MCF 10A (cell line): ENCODE measurements around the gene CPVL. TPM values are rescaled to one million over a fixed set of nuclear protein-coding genes. Genes with fewer than 3 reads are reported as not detected.

Experiments
- BruUV-seq: library from RNA; stranded (reverse); fragments of 400-500 nt; replicated peaks from 2 replicates; lab custom pipeline; 2021; lab: Mats Ljungman, UMichigan
- CTCF ChIA-PET: fragments of 300-600 bp; sonication (Branson Sonifier 250); formaldehyde crosslinking; extraction: SDS; loops from one replicate; lab custom pipeline; 2021; ENCODE audit warnings: antibody characterized with exemption, inconsistent platforms; lab: Yijun Ruan, JAX
- POLR2A ChIA-PET: fragments of 300-600, 350-650 bp; sonication (Branson Sonifier 250); formaldehyde crosslinking; extraction: SDS; loops from one replicate; lab custom pipeline; 2020; ENCODE audit warnings: antibody characterized with exemption, inconsistent platforms; lab: Yijun Ruan, JAX
- DNase-seq: peaks from one replicate; pipeline ENCODE4 v3.0.0-alpha.2; 2018; ENCODE audit not compliant: unreplicated experiment
- H3K27ac Mint-ChIP-seq: one replicate; pipeline ENCODE4 v1.8.0; 2022; ENCODE audit warnings: mild to moderate bottlenecking, low read depth, mixed read lengths; ENCODE audit not compliant: unreplicated experiment
- H3K27me3 Mint-ChIP-seq: one replicate; pipeline ENCODE4 v1.8.0; 2022; ENCODE audit warnings: mixed read lengths; ENCODE audit not compliant: insufficient read depth, unreplicated experiment
- H3K36me3 Mint-ChIP-seq: one replicate; pipeline ENCODE4 v1.8.0; 2022; ENCODE audit warnings: mild to moderate bottlenecking, moderate library complexity, mixed read lengths; ENCODE audit not compliant: insufficient read depth, unreplicated experiment
- H3K4me1 Mint-ChIP-seq: one replicate; pipeline ENCODE4 v1.8.0; 2022; ENCODE audit warnings: mixed read lengths; ENCODE audit not compliant: insufficient read depth, unreplicated experiment
- H3K4me3 Mint-ChIP-seq: one replicate; pipeline ENCODE4 v1.8.0; 2022; ENCODE audit warnings: mild to moderate bottlenecking, moderate library complexity, mixed read lengths; ENCODE audit not compliant: unreplicated experiment
- H3K9me3 Mint-ChIP-seq: one replicate; pipeline ENCODE4 v1.8.0; 2022; ENCODE audit warnings: mixed read lengths; ENCODE audit not compliant: unreplicated experiment
- CTCF ChIP-seq: fragments of 200-600 bp; IDR thresholded peaks from one replicate; pipeline ENCODE4 v1.8.0; 2022; ENCODE audit warnings: antibody characterized with exemption, mild to moderate bottlenecking; ENCODE audit not compliant: unreplicated experiment
- intact Hi-C: fragments of 100-400 bp; cut with micrococcal nuclease; formaldehyde crosslinking; loops from 2 replicates; pipeline ENCODE4 v1.14.1; 2022
- total RNA-seq: library from RNA; stranded (reverse); gene quantifications from 2 replicates; pipeline ENCODE4 v1.2.3, GENCODE V29; 2022

The CPVL gene
- total RNA-seq, 1 experiment from 2014 or later = 49.0 TPM

DNA sequence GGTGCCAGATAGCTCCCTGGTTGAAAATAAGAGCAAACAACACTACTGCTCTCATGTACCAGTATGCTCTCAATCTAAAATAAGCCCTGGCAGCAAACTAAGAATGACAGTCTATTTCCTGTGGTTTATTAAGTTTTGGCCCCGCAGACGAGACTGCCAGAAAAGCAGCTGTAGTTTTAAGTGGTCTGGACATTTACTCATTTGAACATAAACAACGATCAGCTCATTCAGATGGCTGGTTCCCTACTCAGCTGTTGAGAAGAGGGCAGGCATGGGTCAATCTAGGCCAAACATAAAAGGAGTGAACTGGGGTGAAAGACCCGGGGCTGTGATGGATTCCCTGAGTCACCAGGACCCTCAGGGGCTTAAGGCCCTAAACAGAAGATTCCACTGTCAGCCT, 192.7 kb downstream of the CPVL start:
- Mint-ChIP-seq H3K27ac (no peak overlapping the region), H3K27me3 (no peaks in the 10 kb centered on the region), H3K9me3 (no peaks in the 10 kb centered on the region), H3K4me1 (no peaks in the 10 kb centered on the region), H3K36me3 (no peaks in the 10 kb centered on the region), H3K4me3 (no peak overlapping the region)
- ChIA-PET CTCF (interaction anchor here (1.0 kb wide), 1 partner anchor 17 kb away, joined by 5 read pairs; no protein-coding TSS in a partner anchor), POLR2A (no interaction called here)
- no TSS peak for BruUV-seq
- no peak for TF ChIP-seq CTCF
- DNase-seq = no peak
- intact Hi-C loops = no loop called here

Other genes starting within 250 kb of the CPVL start
- gene TRIL, start 188.2 kb downstream of the CPVL start, total RNA-seq = not detected in 2 replicates
- 5.1 and 8.0 TPM in 2 replicates for gene CHN2, start 48.2 kb upstream of the CPVL start, total RNA-seq